ENCODE results near the gene MRFAP1L1. TPM values are rescaled to one million over a fixed set of nuclear protein-coding genes. Genes with fewer than 3 reads are reported as not detected.

Gene MRFAP1L1
- total and polyA plus RNA-seq, 4 donors = 29.8 to 41.8 (median 30.7) TPM

DNA sequence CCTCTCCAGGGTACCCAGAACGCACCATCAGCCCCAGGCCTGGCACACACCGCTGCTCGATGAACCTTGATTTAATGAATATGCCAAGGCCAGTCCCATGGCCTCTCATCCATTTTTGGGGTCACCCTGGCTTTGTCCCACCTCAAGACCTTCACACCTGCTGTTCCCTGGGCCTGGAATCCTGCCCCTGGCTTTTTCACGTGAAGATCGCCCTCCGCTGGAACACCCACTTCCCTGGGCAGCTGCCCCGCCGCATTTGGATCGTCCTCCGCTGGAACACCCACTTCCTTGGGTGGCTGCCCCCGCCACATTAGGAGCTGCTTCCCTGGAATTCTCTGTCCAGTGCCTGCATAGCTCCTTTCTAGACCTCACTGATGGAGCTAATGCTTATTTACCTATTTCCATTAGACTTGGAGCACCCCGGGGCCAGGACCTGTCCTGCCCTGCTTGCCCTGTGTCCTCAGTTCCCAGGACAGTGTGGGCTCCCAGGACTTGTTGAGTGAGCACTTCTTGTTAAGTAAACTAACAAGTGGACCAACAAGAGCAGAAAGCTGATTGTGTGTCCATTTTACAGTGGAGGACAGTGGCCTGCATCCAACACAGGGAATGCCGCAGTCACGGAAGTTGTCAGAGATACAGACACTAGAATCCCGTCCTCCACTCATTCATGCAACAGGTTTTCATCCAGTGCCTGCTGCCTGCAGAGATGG is 18.8 kb upstream of the MRFAP1L1 start:
- WGBS = 68% methylated on average over 15 of the region's 15 CpGs
- no peak overlapping the region for H3K9ac ChIP-seq (ENCODE audit: low read depth in 1 of 2, low read length in 2 of 2)
- TF ChIP-seq, protein P1, sequence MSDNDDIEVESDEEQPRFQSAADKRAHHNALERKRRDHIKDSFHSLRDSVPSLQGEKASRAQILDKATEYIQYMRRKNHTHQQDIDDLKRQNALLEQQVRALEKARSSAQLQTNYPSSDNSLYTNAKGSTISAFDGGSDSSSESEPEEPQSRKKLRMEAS (IDR thresholded peaks at IDR 0.05) = no peak
- TF ChIP-seq HNF4G (IDR thresholded peaks at IDR 0.05) = no peak
- TF ChIP-seq FOXA2 (IDR thresholded peaks at IDR 0.05) = no peak
- TF ChIP-seq YY1 (IDR thresholded peaks at IDR 0.05) = no peak
- peak; percentile 20 for TF ChIP-seq SP1 (IDR thresholded peaks at IDR 0.05)
- TF ChIP-seq FOXA1 (IDR thresholded peaks at IDR 0.05) = no peak
- peak in 1 of 2 donors; percentile 30 for TF ChIP-seq RAD21 (IDR thresholded peaks at IDR 0.05)
- TF ChIP-seq HNF4A (conservative IDR thresholded peaks at IDR 0.05) = peak; percentile 73 to 86
- TF ChIP-seq, protein P2, sequence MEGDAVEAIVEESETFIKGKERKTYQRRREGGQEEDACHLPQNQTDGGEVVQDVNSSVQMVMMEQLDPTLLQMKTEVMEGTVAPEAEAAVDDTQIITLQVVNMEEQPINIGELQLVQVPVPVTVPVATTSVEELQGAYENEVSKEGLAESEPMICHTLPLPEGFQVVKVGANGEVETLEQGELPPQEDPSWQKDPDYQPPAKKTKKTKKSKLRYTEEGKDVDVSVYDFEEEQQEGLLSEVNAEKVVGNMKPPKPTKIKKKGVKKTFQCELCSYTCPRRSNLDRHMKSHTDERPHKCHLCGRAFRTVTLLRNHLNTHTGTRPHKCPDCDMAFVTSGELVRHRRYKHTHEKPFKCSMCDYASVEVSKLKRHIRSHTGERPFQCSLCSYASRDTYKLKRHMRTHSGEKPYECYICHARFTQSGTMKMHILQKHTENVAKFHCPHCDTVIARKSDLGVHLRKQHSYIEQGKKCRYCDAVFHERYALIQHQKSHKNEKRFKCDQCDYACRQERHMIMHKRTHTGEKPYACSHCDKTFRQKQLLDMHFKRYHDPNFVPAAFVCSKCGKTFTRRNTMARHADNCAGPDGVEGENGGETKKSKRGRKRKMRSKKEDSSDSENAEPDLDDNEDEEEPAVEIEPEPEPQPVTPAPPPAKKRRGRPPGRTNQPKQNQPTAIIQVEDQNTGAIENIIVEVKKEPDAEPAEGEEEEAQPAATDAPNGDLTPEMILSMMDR (IDR thresholded peaks at IDR 0.05; ENCODE audit: low read depth, low read length, missing input control) = no peak
- TF ChIP-seq NR2F2 (IDR thresholded peaks at IDR 0.05) = no peak
- TF ChIP-seq EGR1 (IDR thresholded peaks at IDR 0.05; ENCODE audit: low read depth in 2 of 2) = no peak
- no peak for TF ChIP-seq GABPA (IDR thresholded peaks at IDR 0.05 in 1 of 2, conservative IDR thresholded peaks at IDR 0.05 in 1 of 2)
- TF ChIP-seq, protein P3, sequence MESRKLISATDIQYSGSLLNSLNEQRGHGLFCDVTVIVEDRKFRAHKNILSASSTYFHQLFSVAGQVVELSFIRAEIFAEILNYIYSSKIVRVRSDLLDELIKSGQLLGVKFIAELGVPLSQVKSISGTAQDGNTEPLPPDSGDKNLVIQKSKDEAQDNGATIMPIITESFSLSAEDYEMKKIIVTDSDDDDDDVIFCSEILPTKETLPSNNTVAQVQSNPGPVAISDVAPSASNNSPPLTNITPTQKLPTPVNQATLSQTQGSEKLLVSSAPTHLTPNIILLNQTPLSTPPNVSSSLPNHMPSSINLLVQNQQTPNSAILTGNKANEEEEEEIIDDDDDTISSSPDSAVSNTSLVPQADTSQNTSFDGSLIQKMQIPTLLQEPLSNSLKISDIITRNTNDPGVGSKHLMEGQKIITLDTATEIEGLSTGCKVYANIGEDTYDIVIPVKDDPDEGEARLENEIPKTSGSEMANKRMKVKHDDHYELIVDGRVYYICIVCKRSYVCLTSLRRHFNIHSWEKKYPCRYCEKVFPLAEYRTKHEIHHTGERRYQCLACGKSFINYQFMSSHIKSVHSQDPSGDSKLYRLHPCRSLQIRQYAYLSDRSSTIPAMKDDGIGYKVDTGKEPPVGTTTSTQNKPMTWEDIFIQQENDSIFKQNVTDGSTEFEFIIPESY (IDR thresholded peaks at IDR 0.05) = no peak
- TF ChIP-seq, protein P4, sequence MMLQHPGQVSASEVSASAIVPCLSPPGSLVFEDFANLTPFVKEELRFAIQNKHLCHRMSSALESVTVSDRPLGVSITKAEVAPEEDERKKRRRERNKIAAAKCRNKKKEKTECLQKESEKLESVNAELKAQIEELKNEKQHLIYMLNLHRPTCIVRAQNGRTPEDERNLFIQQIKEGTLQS (IDR thresholded peaks at IDR 0.05) = no peak
- peak; percentile 68 to 88 for TF ChIP-seq RXRA (IDR thresholded peaks at IDR 0.05)
- no peak for TF ChIP-seq TAF1 (conservative IDR thresholded peaks at IDR 0.05)
- TF ChIP-seq, protein P5, sequence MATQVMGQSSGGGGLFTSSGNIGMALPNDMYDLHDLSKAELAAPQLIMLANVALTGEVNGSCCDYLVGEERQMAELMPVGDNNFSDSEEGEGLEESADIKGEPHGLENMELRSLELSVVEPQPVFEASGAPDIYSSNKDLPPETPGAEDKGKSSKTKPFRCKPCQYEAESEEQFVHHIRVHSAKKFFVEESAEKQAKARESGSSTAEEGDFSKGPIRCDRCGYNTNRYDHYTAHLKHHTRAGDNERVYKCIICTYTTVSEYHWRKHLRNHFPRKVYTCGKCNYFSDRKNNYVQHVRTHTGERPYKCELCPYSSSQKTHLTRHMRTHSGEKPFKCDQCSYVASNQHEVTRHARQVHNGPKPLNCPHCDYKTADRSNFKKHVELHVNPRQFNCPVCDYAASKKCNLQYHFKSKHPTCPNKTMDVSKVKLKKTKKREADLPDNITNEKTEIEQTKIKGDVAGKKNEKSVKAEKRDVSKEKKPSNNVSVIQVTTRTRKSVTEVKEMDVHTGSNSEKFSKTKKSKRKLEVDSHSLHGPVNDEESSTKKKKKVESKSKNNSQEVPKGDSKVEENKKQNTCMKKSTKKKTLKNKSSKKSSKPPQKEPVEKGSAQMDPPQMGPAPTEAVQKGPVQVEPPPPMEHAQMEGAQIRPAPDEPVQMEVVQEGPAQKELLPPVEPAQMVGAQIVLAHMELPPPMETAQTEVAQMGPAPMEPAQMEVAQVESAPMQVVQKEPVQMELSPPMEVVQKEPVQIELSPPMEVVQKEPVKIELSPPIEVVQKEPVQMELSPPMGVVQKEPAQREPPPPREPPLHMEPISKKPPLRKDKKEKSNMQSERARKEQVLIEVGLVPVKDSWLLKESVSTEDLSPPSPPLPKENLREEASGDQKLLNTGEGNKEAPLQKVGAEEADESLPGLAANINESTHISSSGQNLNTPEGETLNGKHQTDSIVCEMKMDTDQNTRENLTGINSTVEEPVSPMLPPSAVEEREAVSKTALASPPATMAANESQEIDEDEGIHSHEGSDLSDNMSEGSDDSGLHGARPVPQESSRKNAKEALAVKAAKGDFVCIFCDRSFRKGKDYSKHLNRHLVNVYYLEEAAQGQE (IDR thresholded peaks at IDR 0.05) = no peak
- TF ChIP-seq JUND (IDR thresholded peaks at IDR 0.05) = no peak
- H3K4me3 ChIP-seq (ENCODE audit: low read depth in 1 of 3, low read length in 3 of 3) = no peak overlapping the region
- H3K36me3 ChIP-seq (ENCODE audit: control insufficient read depth in 4 of 4, insufficient read depth in 3 of 4, low read depth in 1 of 4, low read length in 3 of 4) = no peaks in the 10 kb centered on the region
- DNase-seq (ENCODE audit: low spot score) = no peak
- no peaks in the 10 kb centered on the region for H3K27me3 ChIP-seq (ENCODE audit: control insufficient read depth in 4 of 4, insufficient read depth in 4 of 4, low read length in 3 of 4)
- H3K4me1 ChIP-seq (ENCODE audit: control insufficient read depth in 4 of 4, insufficient read depth in 4 of 4, low read length in 3 of 4) = peaks cover 8 to 38% (median 26%) of the 10 kb centered on the region in 4 donors
- H3K27ac ChIP-seq (ENCODE audit: low read depth in 1 of 2, low read length in 2 of 2) = peak overlapping the region; percentile 20 to 61
- no peaks in the 10 kb centered on the region for H3K9me3 ChIP-seq (ENCODE audit: control insufficient read depth in 4 of 4, low read length in 3 of 4)
